GM12875 (cell line): ENCODE results near the gene LMTK2.

ENCODE experiments used
- H3K4me3 ChIP-seq: one replicate; pipeline ENCODE4 v1.5.1; 2011; ENCODE audit warnings: low read depth, low read length, control low read depth
- CTCF ChIP-seq: IDR thresholded peaks from 2 replicates; pipeline ENCODE4 v1.5.1; 2011; ENCODE audit warnings: low read depth, mild to moderate bottlenecking, control low read depth, inconsistent platforms, low read length, moderate library complexity, borderline replicate concordance; ENCODE audit not compliant: insufficient read depth

The LMTK2 gene

GRCh38 chr7:98075801-98076200, 30.9 kb upstream of the LMTK2 start:
- TF ChIP-seq CTCF, result no peak

DNA sequence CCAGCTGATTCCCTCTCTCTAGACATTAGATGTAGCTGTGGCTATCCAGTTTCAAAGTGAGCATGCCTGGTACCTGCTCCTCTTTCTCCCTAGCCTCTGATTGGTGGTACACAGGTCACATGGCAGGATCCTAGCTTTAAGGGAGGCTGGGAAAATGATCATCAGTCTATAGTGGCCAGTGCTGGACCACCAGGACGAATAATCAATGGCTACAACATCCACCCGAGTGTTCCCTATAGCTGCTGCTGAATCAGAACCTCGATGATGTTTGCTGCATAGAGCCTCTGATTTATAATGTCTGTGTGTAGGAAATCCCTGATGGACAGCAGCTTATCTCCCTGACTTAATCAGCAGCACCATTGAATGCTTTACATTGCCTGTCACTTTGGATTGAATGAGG, 28.9 kb upstream of the LMTK2 start:
- no peak for TF ChIP-seq CTCF
- H3K4me3 ChIP-seq, result no peak overlapping the region

More at GRCh38 chr7:98075801-98076200, 30.9 kb upstream of the LMTK2 start:
- no peak overlapping the region for H3K4me3 ChIP-seq

DNA sequence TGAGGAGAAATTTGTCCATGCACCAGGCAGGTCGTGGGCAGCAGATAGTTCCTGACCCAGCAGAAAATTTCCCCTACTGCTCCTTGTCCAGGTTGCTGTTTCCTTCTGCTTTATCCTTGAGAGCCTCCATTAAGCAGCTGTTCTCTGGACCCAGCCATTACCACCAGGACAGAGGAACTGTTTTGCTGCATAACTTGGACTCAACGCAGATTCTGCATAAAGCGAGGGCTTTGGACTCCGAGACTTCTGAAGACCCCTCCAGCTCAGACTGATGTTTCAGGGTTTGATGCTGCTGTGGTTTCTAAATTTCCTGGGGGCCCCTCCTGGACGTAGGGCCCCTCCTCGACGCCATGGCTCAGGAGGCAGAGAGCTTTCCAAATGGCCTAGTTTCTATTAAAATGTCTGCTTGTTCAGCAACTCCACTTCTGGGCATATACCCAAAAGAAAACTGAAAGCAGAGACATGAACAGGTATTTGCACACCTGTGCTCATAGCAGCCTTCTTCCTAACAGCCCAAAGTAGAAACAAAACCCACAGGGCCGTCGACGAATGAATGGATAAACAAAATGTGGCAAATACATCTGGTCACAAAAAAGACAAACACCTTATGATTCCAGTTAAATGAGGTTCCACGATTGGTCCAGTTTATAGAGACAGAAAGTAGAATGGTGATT, 28.3 kb upstream of the LMTK2 start:
- no peak for TF ChIP-seq CTCF
- H3K4me3 ChIP-seq, result no peak overlapping the region

- no peak for TF ChIP-seq CTCF
- H3K4me3 ChIP-seq, result no peak overlapping the region
Measured at GRCh38 chr7:98079891-98080648, 26.6 kb upstream of the LMTK2 start.

- no peak overlapping the region for H3K4me3 ChIP-seq
- no peak for TF ChIP-seq CTCF
Measured at GRCh38 chr7:98081319-98081718, 25.3 kb upstream of the LMTK2 start.

DNA sequence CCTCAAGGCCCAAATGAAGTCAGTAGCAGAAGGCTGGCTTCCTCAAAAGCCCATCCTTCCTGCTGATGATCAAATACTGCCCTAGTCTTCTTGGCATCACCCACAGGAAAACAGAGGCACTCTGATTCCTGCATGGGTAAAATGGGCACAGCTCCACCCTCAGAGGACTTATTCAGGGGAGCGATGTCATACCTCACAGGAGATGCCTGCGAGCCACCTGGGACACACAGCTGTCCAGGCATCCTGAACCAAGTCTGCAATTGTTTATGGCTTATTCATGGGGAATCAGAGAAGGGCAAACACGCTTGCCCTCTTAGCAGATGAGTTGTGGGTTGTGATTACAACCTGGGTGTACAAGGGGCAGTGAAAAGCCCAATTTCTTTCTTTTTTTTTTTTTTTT, 22.0 kb upstream of the LMTK2 start:
- H3K4me3 ChIP-seq, result no peak overlapping the region
- no peak for TF ChIP-seq CTCF

DNA sequence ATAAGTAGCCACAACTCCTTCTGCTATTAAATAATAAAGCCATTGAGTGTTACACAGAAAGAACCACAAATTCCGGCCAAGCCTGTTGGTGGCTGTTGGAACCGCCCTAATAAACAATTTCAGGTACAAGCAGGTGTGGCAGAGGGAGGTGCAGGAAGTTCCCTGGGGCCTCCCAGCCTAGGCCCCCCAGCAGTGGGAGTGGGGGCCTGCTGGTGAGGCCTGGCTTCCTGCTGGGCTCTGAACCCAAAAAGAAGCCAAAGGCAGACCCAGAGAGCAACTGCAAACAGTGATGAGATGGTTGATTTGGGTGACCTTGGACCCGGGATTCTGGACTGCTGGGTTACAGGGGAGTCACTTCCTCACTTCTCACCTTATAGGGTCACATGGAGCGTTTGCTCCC, 21.0 kb upstream of the LMTK2 start:
- no peak for TF ChIP-seq CTCF
- no peak overlapping the region for H3K4me3 ChIP-seq
